ENCODE results near the gene MAGEB2. TPM values are rescaled to one million over a fixed set of nuclear protein-coding genes. Genes with fewer than 3 reads are reported as not detected.

MAGEB2 gene
- total RNA-seq, 1 donor from 2014 or later = not detected

GRCh38 chrX:30196322-30196721, 19.0 kb upstream of the MAGEB2 start:
- no peaks in the 10 kb centered on the region for H3K36me3 Mint-ChIP-seq (ENCODE audit: low read depth)
- no peaks in the 10 kb centered on the region for H3K4me1 Mint-ChIP-seq
- peaks cover 2% of the 10 kb centered on the region for H3K27me3 Mint-ChIP-seq (ENCODE audit: low read depth)
- H3K27ac Mint-ChIP-seq (ENCODE audit: unreplicated experiment) = no peak overlapping the region
- H3K4me3 Mint-ChIP-seq = no peak overlapping the region
- no peak for DNase-seq (ENCODE audit: low read depth, low spot score)
- TF ChIP-seq, protein P1, sequence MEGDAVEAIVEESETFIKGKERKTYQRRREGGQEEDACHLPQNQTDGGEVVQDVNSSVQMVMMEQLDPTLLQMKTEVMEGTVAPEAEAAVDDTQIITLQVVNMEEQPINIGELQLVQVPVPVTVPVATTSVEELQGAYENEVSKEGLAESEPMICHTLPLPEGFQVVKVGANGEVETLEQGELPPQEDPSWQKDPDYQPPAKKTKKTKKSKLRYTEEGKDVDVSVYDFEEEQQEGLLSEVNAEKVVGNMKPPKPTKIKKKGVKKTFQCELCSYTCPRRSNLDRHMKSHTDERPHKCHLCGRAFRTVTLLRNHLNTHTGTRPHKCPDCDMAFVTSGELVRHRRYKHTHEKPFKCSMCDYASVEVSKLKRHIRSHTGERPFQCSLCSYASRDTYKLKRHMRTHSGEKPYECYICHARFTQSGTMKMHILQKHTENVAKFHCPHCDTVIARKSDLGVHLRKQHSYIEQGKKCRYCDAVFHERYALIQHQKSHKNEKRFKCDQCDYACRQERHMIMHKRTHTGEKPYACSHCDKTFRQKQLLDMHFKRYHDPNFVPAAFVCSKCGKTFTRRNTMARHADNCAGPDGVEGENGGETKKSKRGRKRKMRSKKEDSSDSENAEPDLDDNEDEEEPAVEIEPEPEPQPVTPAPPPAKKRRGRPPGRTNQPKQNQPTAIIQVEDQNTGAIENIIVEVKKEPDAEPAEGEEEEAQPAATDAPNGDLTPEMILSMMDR (conservative IDR thresholded peaks at IDR 0.05) = peak; percentile 58
- H3K9me3 Mint-ChIP-seq = no peaks in the 10 kb centered on the region

DNA sequence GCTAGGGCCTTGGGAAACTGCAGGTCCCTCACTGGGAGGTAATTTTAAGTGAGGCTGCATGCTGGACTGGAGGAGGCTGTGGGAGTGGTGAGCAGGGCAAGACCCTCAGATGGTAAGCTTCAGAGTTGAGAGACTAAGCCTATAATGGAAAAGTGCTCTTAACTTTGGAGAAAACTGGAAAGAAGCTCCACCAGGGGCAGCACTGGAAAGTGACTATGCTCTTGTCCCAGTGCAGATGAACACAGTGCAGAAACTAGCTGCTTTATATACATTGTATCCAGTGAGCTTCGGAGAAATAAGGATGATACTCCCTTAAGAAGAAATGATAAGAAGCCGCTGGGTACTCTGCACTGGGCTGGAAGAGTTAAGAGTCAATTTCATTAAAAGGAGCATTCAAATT, 3.2 kb upstream of the MAGEB2 start:
- no peak overlapping the region for H3K4me3 Mint-ChIP-seq
- H3K4me1 Mint-ChIP-seq = no peaks in the 10 kb centered on the region
- H3K9me3 Mint-ChIP-seq = peaks cover 8% of the 10 kb centered on the region
- H3K27me3 Mint-ChIP-seq (ENCODE audit: low read depth) = no peaks in the 10 kb centered on the region
- DNase-seq (ENCODE audit: low read depth, low spot score) = no peak
- H3K27ac Mint-ChIP-seq (ENCODE audit: unreplicated experiment) = no peak overlapping the region
- H3K36me3 Mint-ChIP-seq (ENCODE audit: low read depth) = no peaks in the 10 kb centered on the region
- TF ChIP-seq, protein P1 (conservative IDR thresholded peaks at IDR 0.05) = no peak

- H3K27me3 Mint-ChIP-seq (ENCODE audit: low read depth) = no peaks in the 10 kb centered on the region
- no peak overlapping the region for H3K27ac Mint-ChIP-seq (ENCODE audit: unreplicated experiment)
- no peaks in the 10 kb centered on the region for H3K36me3 Mint-ChIP-seq (ENCODE audit: low read depth)
- no peak overlapping the region for H3K4me3 Mint-ChIP-seq
- no peaks in the 10 kb centered on the region for H3K4me1 Mint-ChIP-seq
- TF ChIP-seq, protein P1 (conservative IDR thresholded peaks at IDR 0.05) = no peak
- DNase-seq (ENCODE audit: low read depth, low spot score) = no peak
- H3K9me3 Mint-ChIP-seq = peaks cover 3% of the 10 kb centered on the region
Measured at GRCh38 chrX:30217465-30217864, 2.1 kb downstream of the MAGEB2 start.

GRCh38 chrX:30219372-30219771, 4.0 kb downstream of the MAGEB2 start:
- Mint-ChIP-seq H3K9me3 (peaks cover 3% of the 10 kb centered on the region), H3K4me3 (no peak overlapping the region), H3K4me1 (no peaks in the 10 kb centered on the region), H3K36me3 (ENCODE audit: low read depth) (no peaks in the 10 kb centered on the region), H3K27me3 (ENCODE audit: low read depth) (no peaks in the 10 kb centered on the region), H3K27ac (ENCODE audit: unreplicated experiment) (no peak overlapping the region)
- DNase-seq (ENCODE audit: low read depth, low spot score) = no peak
- TF ChIP-seq, protein P1 (conservative IDR thresholded peaks at IDR 0.05) = no peak

DNA sequence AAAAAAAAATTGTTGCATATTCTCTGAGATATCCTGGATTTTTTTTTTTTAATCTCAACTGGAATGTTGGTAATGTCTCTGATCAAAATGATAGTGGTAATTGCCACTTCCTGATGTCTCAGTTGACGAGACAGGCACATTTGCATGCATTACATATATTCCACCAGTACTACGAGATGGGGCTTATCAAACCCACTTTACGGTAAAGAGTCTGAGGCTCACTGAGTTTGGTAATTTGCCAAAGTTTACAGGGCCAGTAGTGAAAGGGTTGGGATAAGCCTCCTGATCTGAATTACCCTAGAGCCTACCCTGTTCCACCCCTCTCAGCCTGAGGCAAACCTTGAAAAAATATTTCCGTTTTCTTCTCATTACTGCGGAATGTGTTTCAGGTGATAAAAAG, 5.3 kb downstream of the MAGEB2 start:
- Mint-ChIP-seq H3K4me3 (no peak overlapping the region), H3K27me3 (ENCODE audit: low read depth) (no peaks in the 10 kb centered on the region), H3K9me3 (peaks cover 3% of the 10 kb centered on the region), H3K36me3 (ENCODE audit: low read depth) (no peaks in the 10 kb centered on the region), H3K27ac (ENCODE audit: unreplicated experiment) (no peak overlapping the region), H3K4me1 (no peaks in the 10 kb centered on the region)
- no peak for DNase-seq (ENCODE audit: low read depth, low spot score)
- TF ChIP-seq, protein P1 (conservative IDR thresholded peaks at IDR 0.05) = no peak

DNA sequence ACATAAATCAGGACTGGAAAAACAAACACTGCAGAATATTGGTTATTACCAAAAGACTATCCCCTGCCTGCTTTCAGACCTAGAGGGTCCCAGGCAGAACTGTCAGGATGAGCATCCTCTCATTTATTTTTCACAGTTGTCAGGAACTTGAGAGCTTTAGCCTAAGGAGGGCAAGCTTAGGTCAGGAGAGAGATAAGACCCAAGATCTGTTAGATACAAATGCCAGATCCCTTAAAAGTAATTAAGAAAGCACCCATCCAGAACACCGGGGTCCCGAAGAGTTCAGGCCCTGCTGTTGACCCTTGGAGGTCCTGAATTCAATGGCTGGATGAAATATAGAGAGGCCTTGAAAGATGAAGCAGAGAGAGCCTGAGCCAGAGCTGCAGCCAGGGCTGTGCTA, 9.2 kb downstream of the MAGEB2 start:
- Mint-ChIP-seq H3K4me3 (no peak overlapping the region), H3K4me1 (no peaks in the 10 kb centered on the region), H3K9me3 (no peaks in the 10 kb centered on the region), H3K27ac (ENCODE audit: unreplicated experiment) (peak overlapping the region; percentile 14), H3K27me3 (ENCODE audit: low read depth) (no peaks in the 10 kb centered on the region), H3K36me3 (ENCODE audit: low read depth) (no peaks in the 10 kb centered on the region)
- TF ChIP-seq, protein P1 (conservative IDR thresholded peaks at IDR 0.05) = no peak
- no peak for DNase-seq (ENCODE audit: low read depth, low spot score)
